ES-I3 (cell line): ENCODE data around the gene CCDC88A.
A peak's percentile ranks its signal among the peaks of the same experiment; 100 is the strongest.
"Not testable (repeated sequence)": the region's sequence is repeated elsewhere in the genome, so short reads cannot be mapped to it uniquely, and the experiment has no call there.

Experiments
- H3K36me3 ChIP-seq: 2 replicates; pipeline ENCODE4 v1.6.1; 2013; ENCODE audit warnings: mild to moderate bottlenecking, low read length, control low read depth, moderate library complexity; ENCODE audit not compliant: insufficient read depth
- H3K4me1 ChIP-seq: 2 replicates; pipeline ENCODE4 v1.6.1; 2013; ENCODE audit warnings: mild to moderate bottlenecking, control low read depth, low read length; ENCODE audit not compliant: insufficient read depth
- H3K9ac ChIP-seq: 2 replicates; pipeline ENCODE4 v1.6.1; 2013; ENCODE audit warnings: low read depth, mild to moderate bottlenecking, low read length, moderate library complexity
- H3K9me3 ChIP-seq: 2 replicates; pipeline ENCODE4 v1.6.1; 2013; ENCODE audit warnings: mild to moderate bottlenecking, low read length, moderate library complexity; ENCODE audit not compliant: control insufficient read depth, insufficient read depth

CCDC88A gene

GRCh38 chr2:55330541-55331297, 88.9 kb downstream of the CCDC88A start:
- peaks cover 4% of the 10 kb centered on the region for H3K36me3 ChIP-seq
- no peaks in the 10 kb centered on the region for H3K9me3 ChIP-seq
- no peak overlapping the region for H3K9ac ChIP-seq
- H3K4me1 ChIP-seq = no peaks in the 10 kb centered on the region

- Histone ChIP-seq H3K9ac (no peak overlapping the region), H3K9me3 (no peaks in the 10 kb centered on the region), H3K4me1 (no peaks in the 10 kb centered on the region), H3K36me3 (peaks cover 4% of the 10 kb centered on the region; the same call in 1 of the 2 replicates)
Measured at GRCh38 chr2:55327470-55328230, 92.0 kb downstream of the CCDC88A start.

- peaks cover 6% of the 10 kb centered on the region; the same call in 1 of the 2 replicates for H3K4me1 ChIP-seq
- H3K9ac ChIP-seq = no peak overlapping the region
- H3K36me3 ChIP-seq = peaks cover 3% of the 10 kb centered on the region; the same call in 1 of the 2 replicates
- no peaks in the 10 kb centered on the region for H3K9me3 ChIP-seq
Measured at GRCh38 chr2:55314985-55315384, 104.7 kb downstream of the CCDC88A start.

GRCh38 chr2:55311444-55311870, 108.2 kb downstream of the CCDC88A start:
- no peaks in the 10 kb centered on the region for H3K9me3 ChIP-seq
- peaks cover 7% of the 10 kb centered on the region for H3K36me3 ChIP-seq
- no peak overlapping the region for H3K9ac ChIP-seq
- H3K4me1 ChIP-seq = peaks cover 13% of the 10 kb centered on the region

- Histone ChIP-seq H3K9ac (no peak overlapping the region), H3K36me3 (peaks cover 7% of the 10 kb centered on the region)
Measured at GRCh38 chr2:55309446-55309845, 110.2 kb downstream of the CCDC88A start.

GRCh38 chr2:55302241-55302640, 117.4 kb downstream of the CCDC88A start:
- Histone ChIP-seq H3K36me3 (peaks cover 2% of the 10 kb centered on the region; the same call in 1 of the 2 replicates), H3K9me3 (no peaks in the 10 kb centered on the region), H3K4me1 (no peaks in the 10 kb centered on the region), H3K9ac (no peak overlapping the region)

More at GRCh38 chr2:55309446-55309845, 110.2 kb downstream of the CCDC88A start:
- Histone ChIP-seq H3K9me3 (no peaks in the 10 kb centered on the region), H3K4me1 (peaks cover 13% of the 10 kb centered on the region)

- H3K9me3 ChIP-seq = no peaks in the 10 kb centered on the region
- H3K36me3 ChIP-seq = peaks cover 2% of the 10 kb centered on the region; the same call in 1 of the 2 replicates
- H3K4me1 ChIP-seq = no peaks in the 10 kb centered on the region
- no peak overlapping the region for H3K9ac ChIP-seq
Measured at GRCh38 chr2:55301277-55301676, 118.4 kb downstream of the CCDC88A start.

GRCh38 chr2:55296393-55296792, 123.3 kb downstream of the CCDC88A start:
- Histone ChIP-seq H3K4me1 (no peaks in the 10 kb centered on the region), H3K9ac (no peak overlapping the region), H3K9me3 (no peaks in the 10 kb centered on the region), H3K36me3 (peaks cover 7% of the 10 kb centered on the region; the same call in 1 of the 2 replicates)

GRCh38 chr2:55283083-55283482, 136.6 kb downstream of the CCDC88A start:
- peak overlapping the region; percentile 78; the same call in 1 of the 2 replicates for H3K9ac ChIP-seq

GRCh38 chr2:55282110-55282917, 137.3 kb downstream of the CCDC88A start:
- Histone ChIP-seq H3K9me3 (no peaks in the 10 kb centered on the region), H3K4me1 (peaks cover 9% of the 10 kb centered on the region), H3K36me3 (no peaks in the 10 kb centered on the region; the same call in 1 of the 2 replicates), H3K9ac (peak overlapping the region; percentile 78)

More at GRCh38 chr2:55283083-55283482, 136.6 kb downstream of the CCDC88A start:
- Histone ChIP-seq H3K9me3 (no peaks in the 10 kb centered on the region), H3K36me3 (no peaks in the 10 kb centered on the region), H3K4me1 (peaks cover 9% of the 10 kb centered on the region)

- H3K9ac ChIP-seq = peak overlapping the region; percentile 78
- not testable (repeated sequence) for H3K36me3 ChIP-seq, H3K9me3 ChIP-seq, H3K4me1 ChIP-seq
Measured at GRCh38 chr2:55280851-55281546, 138.7 kb downstream of the CCDC88A start.

- not testable (repeated sequence) for H3K9me3 ChIP-seq, H3K36me3 ChIP-seq, H3K4me1 ChIP-seq
- H3K9ac ChIP-seq = peak overlapping the region; percentile 42
Measured at GRCh38 chr2:55279859-55280424, 139.7 kb downstream of the CCDC88A start.

GRCh38 chr2:55279214-55279835, 140.3 kb downstream of the CCDC88A start:
- not testable (repeated sequence) for H3K9me3 ChIP-seq, H3K36me3 ChIP-seq, H3K4me1 ChIP-seq
- H3K9ac ChIP-seq = peak overlapping the region; percentile 42
